Esophagus (tissue), 2 donors: ENCODE measurements around the gene FHIT. TPM values are rescaled to one million over a fixed set of nuclear protein-coding genes. Genes with fewer than 3 reads are reported as not detected.

Experiments used
- H3K27ac ChIP-seq, 2 donors: one replicate each; pipeline ENCODE4 v1.5.1; 2013; ENCODE audit warnings: low read depth in 2 of 2, mild to moderate bottlenecking in 2 of 2, inconsistent platforms in 1 of 2, low read length in 1 of 2, moderate library complexity in 1 of 2
- H3K27me3 ChIP-seq, 2 donors: one replicate each; pipeline ENCODE4 v1.6.1; 2013; ENCODE audit warnings: low read length in 2 of 2, control low read depth in 1 of 2, mild to moderate bottlenecking in 1 of 2; ENCODE audit not compliant: insufficient read depth in 2 of 2, control insufficient read depth in 1 of 2
- H3K36me3 ChIP-seq, 2 donors: one replicate each; pipeline ENCODE4 v1.6.1; 2013; ENCODE audit warnings: low read length in 1 of 2; ENCODE audit not compliant: control insufficient read depth in 2 of 2, insufficient read depth in 2 of 2
- H3K4me1 ChIP-seq, 2 donors: one replicate each; pipeline ENCODE4 v1.6.1; 2013; ENCODE audit warnings: low read length in 1 of 2; ENCODE audit not compliant: control insufficient read depth in 2 of 2, insufficient read depth in 2 of 2
- H3K4me3 ChIP-seq, 2 donors: one replicate each; pipeline ENCODE4 v1.5.1; 2013; ENCODE audit warnings: low read length in 2 of 2, mild to moderate bottlenecking in 2 of 2, low read depth in 1 of 2, moderate library complexity in 1 of 2
- H3K9me3 ChIP-seq, 2 donors: one replicate each; pipeline ENCODE4 v1.6.1; 2013; ENCODE audit warnings: mild to moderate bottlenecking in 2 of 2, low read depth in 1 of 2, low read length in 1 of 2, moderate library complexity in 1 of 2; ENCODE audit not compliant: control insufficient read depth in 2 of 2, insufficient read depth in 1 of 2
- WGBS, 2 donors: extraction: QIAGEN DNeasy Blood & Tissue Kit; methylation state at CpG; one replicate each; pipeline ENCODE4 v1.1.7; 2013; 5-methylcytosine and 5-hydroxymethylcytosine counted together
- polyA plus RNA-seq, 2 donors: library from polyadenylated mRNA; stranded (reverse); fragments of 200-250 nt; gene quantifications; one replicate each; pipeline ENCODE4 v1.2.3, GENCODE V29; 2013
- donor health status: healthy with polysubstance abuse.
- donor health status: Bipolar disorder and iron deficiency.

FHIT gene
- polyA plus RNA-seq, 2 donors: 3.4 to 5.0 TPM

DNA sequence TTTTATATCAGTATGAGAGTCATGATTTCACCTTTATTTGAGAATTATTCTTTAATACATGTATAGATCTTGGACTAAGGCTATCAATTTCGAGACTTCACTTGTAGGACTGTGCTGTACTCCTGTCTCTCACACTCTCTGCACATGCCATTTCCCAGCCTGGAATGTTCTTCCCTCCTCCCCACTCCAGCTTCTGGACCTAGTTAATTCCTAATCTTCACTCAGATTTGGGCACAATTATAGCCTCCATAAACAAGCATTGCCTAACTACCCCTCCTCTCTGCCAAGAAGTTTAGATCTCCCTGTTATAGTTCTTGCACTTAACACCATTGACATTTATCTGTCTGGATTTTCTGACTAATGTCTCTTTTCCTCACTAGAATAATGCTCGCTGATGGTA is 88.3 kb downstream of the FHIT start:
- Histone ChIP-seq H3K9me3 (no peaks in the 10 kb centered on the region), H3K4me3 (no peak overlapping the region), H3K27ac (no peak overlapping the region), H3K4me1 (no peaks in the 10 kb centered on the region), H3K27me3 (peaks cover 0 to 3% of the 10 kb centered on the region in 2 donors), H3K36me3 (no peaks in the 10 kb centered on the region)
- WGBS, 2 donors: 90 to 92% methylated on average over 2 of the region's 2 CpGs

DNA sequence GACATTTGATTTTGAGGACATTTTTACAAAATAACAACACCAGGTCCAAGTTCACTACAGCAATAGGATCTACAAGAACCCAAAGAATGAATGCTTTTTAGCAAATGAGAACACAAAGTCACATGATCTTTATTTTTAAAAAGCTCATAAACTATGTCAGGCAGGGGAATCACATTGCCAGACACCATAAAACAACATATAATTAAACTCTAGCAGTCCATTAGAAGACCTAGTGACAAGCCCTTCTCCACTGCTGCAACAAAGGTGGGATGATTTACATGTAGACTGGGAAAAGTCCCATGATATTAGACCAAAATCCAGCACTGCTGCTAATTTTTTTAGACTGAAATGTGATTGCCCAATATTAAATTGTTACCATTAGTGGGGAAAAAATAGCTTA is 92.6 kb downstream of the FHIT start:
- Histone ChIP-seq H3K36me3 (no peaks in the 10 kb centered on the region), H3K4me1 (no peaks in the 10 kb centered on the region), H3K4me3 (no peak overlapping the region), H3K27ac (no peak overlapping the region), H3K9me3 (no peaks in the 10 kb centered on the region), H3K27me3 (no peaks in the 10 kb centered on the region)

DNA sequence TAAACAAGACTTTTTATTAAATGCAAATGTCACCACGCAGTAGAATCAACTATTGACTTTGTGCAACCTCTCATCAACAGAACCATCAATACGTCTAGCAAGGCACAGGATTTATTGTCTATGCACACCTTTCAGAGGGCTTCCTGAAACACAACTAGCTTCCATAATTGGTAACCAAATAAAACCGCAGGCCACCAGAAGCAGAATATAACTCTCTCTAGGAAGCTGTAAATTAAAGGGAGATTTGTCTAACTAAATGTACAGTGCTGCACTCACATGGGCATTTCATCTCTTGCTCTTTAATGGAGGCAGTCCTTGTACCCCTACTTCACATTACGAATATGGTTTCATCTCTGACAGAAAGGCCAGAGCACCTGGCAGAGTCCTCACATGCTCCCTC is 93.0 kb downstream of the FHIT start:
- Histone ChIP-seq H3K27ac (no peak overlapping the region), H3K36me3 (no peaks in the 10 kb centered on the region), H3K27me3 (no peaks in the 10 kb centered on the region), H3K4me3 (no peak overlapping the region), H3K4me1 (no peaks in the 10 kb centered on the region), H3K9me3 (no peaks in the 10 kb centered on the region)
- 83 to 84% methylated on average over 4 of the region's 4 CpGs for WGBS, 2 donors

DNA sequence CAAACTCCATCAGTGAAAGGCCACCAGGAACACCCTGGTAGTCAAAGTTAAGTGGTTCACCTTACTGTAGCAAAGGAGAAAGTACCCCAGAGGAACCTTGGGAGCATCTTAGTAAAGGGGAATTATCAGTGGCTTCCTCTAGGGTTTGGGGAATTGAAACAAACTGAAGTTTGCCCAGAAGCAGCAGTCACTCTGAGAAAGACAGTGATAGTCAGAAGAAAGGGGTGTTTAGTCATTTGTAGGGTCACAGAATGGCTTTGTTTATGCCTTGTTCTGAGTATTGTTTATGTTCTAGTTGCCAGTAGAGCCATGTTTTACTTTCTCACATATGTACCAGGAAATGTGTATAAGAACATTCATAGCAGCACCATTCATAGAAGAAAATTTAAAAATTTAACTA is 93.8 kb downstream of the FHIT start:
- H3K36me3 ChIP-seq: no peaks in the 10 kb centered on the region
- H3K4me3 ChIP-seq: no peak overlapping the region
- no peaks in the 10 kb centered on the region for H3K27me3 ChIP-seq
- H3K4me1 ChIP-seq: no peaks in the 10 kb centered on the region
- no peak overlapping the region for H3K27ac ChIP-seq
- no peaks in the 10 kb centered on the region for H3K9me3 ChIP-seq

DNA sequence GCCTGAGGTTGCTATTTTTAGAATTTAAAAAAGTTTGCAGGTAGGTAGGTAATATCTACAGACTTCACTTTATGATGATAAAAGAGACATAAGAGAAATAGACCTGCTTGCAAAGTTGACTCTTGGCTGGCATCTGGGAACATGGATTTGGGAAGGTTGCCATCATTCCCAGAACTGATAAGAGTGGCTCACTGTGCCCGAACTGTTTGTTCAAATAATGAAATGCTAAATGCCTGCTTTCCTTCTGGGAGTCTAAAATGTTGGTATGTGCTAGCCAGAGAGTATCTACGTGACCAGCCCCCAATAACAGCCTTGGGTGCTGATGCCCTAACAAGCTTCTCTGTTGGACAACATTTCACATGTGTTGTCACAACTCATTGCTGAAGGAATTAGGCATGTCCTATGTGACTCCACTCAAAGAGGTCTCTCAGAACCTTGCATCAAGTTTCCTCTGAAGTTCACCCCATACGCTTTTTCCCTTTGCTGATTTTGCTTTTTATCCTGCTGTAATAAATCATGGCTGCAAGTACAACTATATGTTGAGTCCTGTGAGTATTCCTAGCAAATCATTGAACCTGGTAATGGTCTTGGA is 95.5 kb downstream of the FHIT start:
- Histone ChIP-seq H3K27me3 (no peaks in the 10 kb centered on the region), H3K27ac (no peak overlapping the region), H3K4me3 (no peak overlapping the region), H3K4me1 (no peaks in the 10 kb centered on the region), H3K36me3 (no peaks in the 10 kb centered on the region), H3K9me3 (no peaks in the 10 kb centered on the region)
- WGBS, 2 donors: 73 to 82% methylated on average over 3 of the region's 3 CpGs

DNA sequence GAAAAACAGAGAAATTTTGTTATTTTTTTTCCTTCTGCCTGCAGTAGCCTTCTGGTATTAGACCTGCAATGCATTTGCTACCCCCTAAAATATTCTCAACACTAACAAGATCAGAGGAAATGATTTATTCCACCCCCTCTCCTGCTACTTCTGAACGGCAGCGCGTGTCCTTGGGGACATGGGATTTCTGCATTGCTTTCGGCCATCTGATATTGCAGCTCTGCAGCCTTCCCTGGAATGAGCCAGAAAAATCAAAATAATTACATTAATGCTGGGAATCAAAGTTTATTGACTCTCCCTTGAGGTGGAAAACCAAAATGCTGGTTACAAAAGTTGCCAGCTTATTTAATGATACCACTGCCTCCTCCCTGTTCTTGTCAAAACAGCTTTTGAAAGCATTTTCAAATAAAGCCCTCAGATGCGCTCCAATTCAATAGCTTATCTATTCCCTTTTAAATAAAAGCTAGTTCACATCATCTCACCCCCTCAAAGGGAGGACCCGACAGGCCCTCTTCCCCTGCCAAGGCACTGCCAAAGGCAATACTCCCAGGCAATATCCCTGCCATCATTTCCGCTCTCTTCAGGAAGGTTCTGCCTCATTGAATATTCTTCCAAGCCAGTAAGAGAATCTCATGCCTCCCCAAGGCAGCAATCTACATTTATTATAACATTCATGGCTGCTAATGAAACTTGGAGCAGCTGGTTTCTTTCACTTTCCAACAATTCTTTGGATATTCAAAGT is 96.6 kb downstream of the FHIT start:
- H3K4me3 ChIP-seq: no peak overlapping the region
- WGBS, 2 donors: 76 to 79% methylated on average over 7 of the region's 7 CpGs
- no peaks in the 10 kb centered on the region for H3K27me3 ChIP-seq
- H3K4me1 ChIP-seq: no peaks in the 10 kb centered on the region
- H3K36me3 ChIP-seq: no peaks in the 10 kb centered on the region
- H3K9me3 ChIP-seq: no peaks in the 10 kb centered on the region
- no peak overlapping the region for H3K27ac ChIP-seq

DNA sequence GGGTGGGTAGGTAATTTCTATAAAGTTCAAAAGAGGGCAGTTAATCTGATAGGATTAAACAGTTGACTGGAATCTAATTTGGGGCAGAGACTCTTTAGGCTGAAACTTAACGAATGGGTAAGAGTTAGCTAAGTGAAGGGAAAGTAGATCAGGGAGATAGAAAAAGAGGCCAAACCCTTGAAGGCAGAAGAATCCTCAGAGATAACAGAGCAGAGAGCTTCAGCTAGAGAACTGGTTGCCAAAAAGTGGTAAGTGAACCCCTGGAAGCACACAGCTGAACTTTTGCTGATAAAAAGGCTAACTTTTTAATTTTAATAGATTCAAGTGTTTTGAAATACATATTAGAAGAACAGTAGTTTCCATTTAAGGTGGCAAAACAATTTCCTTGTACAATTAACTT is 99.2 kb downstream of the FHIT start:
- no peaks in the 10 kb centered on the region for H3K36me3 ChIP-seq
- H3K9me3 ChIP-seq: no peaks in the 10 kb centered on the region
- H3K4me1 ChIP-seq: no peaks in the 10 kb centered on the region
- WGBS, 2 donors: 89 to 90% methylated on average over 1 of the region's 1 CpG
- no peak overlapping the region for H3K27ac ChIP-seq
- H3K27me3 ChIP-seq: no peaks in the 10 kb centered on the region
- H3K4me3 ChIP-seq: no peak overlapping the region

DNA sequence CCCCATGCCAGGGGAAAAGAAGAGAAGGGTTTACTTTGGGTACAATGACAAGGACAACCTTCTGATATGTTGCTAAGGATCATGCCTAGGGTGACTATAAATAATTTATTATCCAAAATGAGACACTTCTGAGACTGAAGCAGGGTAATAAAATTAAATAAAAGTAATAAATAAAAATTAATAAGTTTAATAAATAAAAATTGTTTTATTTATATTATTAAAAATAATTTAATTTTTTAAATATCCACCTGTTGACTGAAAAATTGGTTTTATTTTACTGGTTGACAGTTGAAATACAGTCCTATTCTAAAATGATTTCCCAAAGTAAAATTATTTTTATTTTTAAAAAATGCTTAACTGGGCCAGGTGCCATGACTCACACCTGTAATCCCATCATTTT is 102.0 kb downstream of the FHIT start:
- Histone ChIP-seq H3K27me3 (no peaks in the 10 kb centered on the region), H3K4me3 (no peak overlapping the region), H3K9me3 (no peaks in the 10 kb centered on the region), H3K4me1 (no peaks in the 10 kb centered on the region), H3K27ac (no peak overlapping the region), H3K36me3 (no peaks in the 10 kb centered on the region)

DNA sequence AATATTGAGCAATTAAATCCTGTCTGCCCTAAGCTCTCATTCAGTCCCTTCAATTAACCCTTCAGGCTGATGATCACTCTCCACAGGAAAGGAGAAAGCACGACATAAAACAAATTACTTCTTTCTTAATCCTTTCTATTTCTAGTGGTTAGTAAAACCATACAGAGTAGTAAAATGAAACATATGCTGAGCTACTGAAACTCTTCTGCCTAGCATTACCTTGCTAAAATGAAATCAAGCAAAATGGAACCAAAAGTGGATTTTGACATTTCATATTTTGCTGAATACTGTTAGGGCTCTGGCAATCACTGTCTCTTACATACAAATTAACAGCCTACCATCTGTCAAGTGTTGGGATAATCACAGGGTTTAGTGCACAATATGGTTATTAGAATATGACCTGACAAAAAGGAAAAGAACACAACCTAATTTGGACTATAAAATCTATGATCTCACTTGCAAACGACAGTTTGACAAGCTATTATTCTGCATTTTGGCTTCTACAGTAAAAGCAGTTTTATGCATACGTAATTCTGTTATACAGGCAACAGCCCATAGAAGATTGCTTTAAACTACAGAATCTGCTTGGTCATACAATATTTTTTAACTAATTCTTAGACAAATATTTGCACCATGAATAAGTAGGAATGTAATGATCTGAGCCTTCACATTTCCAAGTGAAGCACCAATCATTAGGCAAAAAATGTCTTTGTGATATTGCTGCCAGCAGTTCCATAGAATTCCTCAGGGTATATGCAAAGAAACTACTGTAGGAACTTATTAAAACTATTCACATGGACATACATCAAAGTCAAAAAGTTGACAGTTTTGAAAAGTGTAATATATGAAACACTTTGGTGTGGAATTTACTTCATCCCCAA is 105.0 kb downstream of the FHIT start:
- WGBS, 2 donors: 55 to 63% methylated on average over 3 of the region's 3 CpGs
- Histone ChIP-seq H3K27me3 (no peaks in the 10 kb centered on the region), H3K9me3 (no peaks in the 10 kb centered on the region), H3K4me1 (no peaks in the 10 kb centered on the region), H3K36me3 (no peaks in the 10 kb centered on the region), H3K27ac (no peak overlapping the region), H3K4me3 (no peak overlapping the region)
